ENCODE results near the gene ARHGAP26.

The ARHGAP26 gene

DNA sequence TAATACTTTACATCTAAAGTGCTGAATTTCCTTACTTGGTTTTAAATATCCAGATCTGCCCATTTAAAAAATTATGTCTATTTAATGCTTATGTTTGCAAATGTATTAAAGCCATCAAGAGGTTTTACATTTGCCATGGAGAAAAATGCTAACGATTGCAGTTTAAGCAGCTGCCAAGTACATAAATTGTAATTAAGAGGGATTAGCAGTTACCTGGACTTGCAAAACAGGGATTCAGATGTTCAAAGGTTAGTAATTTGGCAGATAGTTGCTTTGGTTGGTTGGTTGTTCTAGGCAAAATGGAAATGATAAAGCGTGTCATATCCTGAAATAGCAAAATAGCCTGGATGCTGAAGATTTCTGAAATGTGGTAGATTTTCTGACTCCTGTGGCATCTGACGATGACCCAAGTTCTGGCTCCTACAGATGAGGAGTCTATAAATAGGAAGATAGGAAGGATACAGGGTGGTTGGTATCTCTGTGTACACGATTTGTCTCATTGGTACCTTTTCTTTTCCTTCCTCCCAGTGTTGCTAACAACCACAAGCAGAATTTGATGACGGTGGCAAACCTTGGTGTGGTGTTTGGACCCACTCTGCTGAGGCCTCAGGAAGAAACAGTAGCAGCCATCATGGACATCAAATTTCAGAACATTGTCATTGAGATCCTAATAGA, 350.4 kb downstream of the ARHGAP26 start:
- no peak for DNase-seq (ENCODE audit: low spot score)

DNA sequence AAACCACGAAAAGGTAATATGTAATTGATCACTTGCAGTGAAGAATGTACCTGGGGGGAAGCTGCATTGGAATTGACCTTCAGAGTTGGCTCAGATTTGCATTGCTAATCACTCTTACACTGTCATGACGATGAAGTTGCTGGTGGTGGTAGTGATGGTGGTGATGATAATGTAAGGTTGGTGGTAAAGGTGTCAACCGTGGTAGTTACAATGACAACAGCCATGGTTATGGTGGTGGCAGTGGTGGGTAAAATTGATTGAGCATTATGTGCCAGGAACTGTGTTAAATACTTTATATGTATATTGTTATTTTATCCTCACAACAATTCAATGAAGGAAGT, 350.9 kb downstream of the ARHGAP26 start:
- DNase-seq (ENCODE audit: low spot score), result no peak

DNA sequence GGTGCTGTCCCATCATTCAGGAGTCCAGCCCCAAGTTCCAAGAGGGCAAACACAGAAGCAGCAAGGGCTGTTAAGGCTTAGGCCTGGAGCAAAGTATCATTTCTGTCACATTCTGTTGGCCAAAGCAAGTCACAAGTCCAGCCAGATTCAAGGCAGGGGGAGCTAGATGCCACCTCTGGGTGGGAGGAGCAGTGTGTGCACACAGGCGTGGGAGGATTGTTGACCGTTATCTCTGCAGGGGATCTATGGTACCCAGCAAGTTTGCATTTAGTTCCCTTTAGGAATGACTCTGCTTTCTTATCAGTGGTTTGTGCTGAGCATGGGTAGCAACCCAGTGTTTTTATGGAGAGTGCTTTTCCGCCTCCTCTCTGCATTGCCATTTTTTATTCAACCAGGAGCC, 354.4 kb downstream of the ARHGAP26 start:
- DNase-seq (ENCODE audit: low spot score), result no peak

GRCh38 chr5:143126174-143127019, 356.2 kb downstream of the ARHGAP26 start:
- no peak for DNase-seq (ENCODE audit: low spot score)

- no peak for DNase-seq (ENCODE audit: low spot score)
Measured at GRCh38 chr5:143128412-143129071, 358.4 kb downstream of the ARHGAP26 start.

DNA sequence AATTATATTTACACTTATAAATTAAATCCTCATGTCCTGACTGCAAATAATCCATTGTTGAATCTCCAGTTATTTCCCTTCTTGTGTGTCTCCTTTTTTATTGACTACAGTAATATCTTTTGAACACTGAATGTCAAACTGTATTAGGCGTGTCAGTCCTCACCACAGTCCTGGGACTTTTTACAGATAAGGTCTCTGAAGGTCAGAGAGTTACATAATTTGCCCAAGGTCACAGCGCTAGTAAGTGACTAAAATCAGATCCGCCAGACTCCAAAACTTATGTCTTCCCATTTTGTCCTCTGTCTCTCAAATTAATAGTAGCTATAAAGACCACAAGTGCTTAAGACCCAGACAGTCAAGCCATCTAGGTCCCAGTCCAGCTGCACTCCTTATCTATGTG, 359.0 kb downstream of the ARHGAP26 start:
- no peak for DNase-seq (ENCODE audit: low spot score)

GRCh38 chr5:143129910-143130612, 359.9 kb downstream of the ARHGAP26 start:
- DNase-seq (ENCODE audit: low spot score), result no peak

GRCh38 chr5:143130613-143131305, 360.6 kb downstream of the ARHGAP26 start:
- DNase-seq (ENCODE audit: low spot score), result no peak

- no peak for DNase-seq (ENCODE audit: low spot score)
Measured at GRCh38 chr5:143131972-143132371, 361.8 kb downstream of the ARHGAP26 start.

DNA sequence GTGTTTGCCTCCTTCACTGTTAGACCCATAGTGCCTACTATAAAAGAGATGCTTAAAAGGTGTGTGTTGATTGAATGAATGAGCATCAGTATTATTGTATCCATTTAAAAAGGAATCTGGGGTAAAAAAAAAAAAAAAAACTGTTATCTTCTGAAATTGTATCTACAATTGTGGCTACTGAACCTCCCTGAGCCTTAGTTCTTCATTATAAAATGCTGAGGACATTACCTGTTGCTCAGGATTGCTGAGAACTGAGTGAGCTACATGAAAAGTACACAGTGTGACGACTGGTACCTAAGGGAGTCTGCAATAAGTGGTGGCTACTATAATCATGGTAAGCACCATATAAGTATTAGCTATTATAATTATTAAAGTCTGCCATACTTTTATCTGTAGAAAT, 362.6 kb downstream of the ARHGAP26 start:
- no peak for DNase-seq (ENCODE audit: low spot score)

- no peak for DNase-seq (ENCODE audit: low spot score)
Measured at GRCh38 chr5:143133721-143134120, 363.5 kb downstream of the ARHGAP26 start.

DNA sequence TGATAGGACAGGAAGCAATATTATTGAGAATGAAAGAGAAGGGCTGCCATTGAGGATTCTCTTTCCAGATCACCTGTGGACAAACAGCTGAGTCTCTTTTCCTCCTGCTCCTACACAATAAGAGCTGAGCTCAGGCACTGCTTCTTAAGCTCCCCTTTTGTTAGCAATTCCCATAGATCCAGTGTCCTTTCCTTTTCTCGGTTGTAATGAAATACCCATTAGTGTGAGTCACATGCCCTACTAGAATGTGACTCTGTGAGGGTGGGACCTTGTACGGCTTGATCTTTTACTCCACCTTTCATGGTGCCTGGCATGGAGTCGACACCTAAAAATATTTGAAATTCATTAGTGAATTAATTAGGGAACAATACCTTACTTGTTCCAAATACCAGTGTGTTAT, 364.1 kb downstream of the ARHGAP26 start:
- DNase-seq (ENCODE audit: low spot score), result no peak

DNA sequence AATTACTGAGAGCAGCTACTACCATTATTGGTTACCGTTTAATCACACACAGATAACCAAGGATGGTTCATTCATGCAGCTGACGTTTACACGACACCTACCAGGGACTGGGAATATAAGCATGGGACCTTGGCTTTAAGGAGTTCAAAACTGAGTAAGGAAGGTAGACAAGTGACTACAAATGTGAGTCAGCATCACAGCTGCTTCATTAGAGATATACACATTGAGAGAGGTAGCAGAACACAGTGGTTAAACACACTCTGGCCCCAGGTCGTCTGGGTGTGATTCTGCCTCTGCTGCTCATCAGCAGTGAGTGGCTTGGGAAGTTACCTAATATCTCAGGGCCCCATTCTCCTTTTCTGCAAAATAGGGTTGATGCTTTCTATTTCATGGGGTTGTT, 364.7 kb downstream of the ARHGAP26 start:
- no peak for DNase-seq (ENCODE audit: low spot score)

GRCh38 chr5:143135832-143136551, 365.8 kb downstream of the ARHGAP26 start:
- DNase-seq (ENCODE audit: low spot score), result no peak

GRCh38 chr5:143138839-143139238, 368.7 kb downstream of the ARHGAP26 start:
- no peak for DNase-seq (ENCODE audit: low spot score)

DNA sequence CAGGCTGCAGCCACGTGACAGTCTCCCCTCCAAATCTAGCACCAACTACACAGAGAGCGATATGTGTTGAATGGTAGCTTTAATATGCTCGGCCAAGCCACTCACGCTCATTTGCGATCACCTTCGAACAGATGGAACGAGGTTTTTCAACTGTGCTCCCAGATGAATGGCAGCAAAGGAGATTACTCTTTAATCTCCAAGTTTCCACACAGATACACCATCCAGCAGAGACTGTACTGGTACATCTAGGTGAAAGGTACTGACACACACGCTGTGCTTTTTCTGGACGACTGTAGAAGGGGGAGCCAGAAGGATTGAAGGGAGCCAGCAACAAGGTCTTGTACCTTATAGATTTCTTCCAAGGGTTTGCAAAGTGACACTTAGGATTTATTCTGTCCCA, 369.4 kb downstream of the ARHGAP26 start:
- DNase-seq (ENCODE audit: low spot score), result no peak

DNA sequence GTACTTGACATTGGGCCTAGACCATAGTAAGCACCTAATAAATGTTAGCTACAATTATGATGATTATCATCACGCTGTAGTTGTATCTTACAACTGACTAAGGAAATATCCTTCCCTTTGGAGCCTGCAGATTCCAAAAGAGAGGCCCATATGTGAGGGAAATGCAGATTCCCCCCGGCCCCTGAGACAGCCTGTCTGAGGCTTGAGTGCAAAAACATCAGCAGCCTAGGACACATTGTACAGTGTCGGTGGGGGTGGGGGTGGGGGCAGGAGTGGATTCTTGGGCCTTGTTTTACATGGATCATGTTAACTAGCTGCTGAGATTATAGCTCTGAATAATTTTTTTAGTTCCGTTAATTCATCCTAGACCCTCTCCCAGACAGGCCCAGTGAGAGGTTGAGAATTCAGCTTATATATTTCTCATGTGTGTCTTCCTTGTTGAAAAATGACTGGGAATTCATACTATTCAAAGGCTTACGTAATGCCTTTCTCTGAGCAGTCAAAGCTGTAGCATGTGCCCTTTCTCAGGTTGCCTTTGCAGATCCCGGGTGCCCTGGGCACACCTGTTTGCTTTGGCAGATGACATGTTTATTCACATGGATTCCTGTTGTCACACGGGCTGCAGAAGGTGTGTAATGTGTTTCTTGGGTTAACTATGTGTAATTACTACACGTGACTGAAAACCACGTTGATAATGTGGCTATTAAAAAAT, 370.5 kb downstream of the ARHGAP26 start:
- DNase-seq (ENCODE audit: low spot score), result no peak

DNA sequence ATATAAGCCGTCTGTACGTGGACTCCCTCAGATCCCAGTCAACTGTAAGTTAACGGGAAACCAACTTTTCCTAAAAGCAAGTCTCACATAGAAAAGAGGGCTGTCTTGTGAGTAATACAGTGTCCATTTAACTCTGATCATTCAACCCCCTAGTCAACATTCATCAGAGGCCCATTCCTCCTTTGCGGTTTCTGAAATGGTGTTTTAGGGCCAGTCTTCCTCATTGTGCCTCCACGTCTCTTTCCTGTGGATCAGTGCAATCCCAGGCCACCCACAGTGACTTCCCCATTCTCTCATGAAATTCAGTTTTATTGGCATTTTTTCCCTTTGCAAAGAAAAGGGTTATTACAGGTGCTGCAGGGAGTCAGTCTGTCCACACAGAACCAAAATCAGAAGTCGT, 371.5 kb downstream of the ARHGAP26 start:
- no peak for DNase-seq (ENCODE audit: low spot score)

GRCh38 chr5:143142596-143143435, 372.6 kb downstream of the ARHGAP26 start:
- DNase-seq (ENCODE audit: low spot score), result no peak

- DNase-seq (ENCODE audit: low spot score), result peak; percentile 39
Measured at GRCh38 chr5:143143973-143144372, 373.8 kb downstream of the ARHGAP26 start.
